ENCODE data around the gene ATG2B.

- TF ChIP-seq SPI1 (IDR thresholded peaks at IDR 0.05; ENCODE audit: low read depth, low read length) (no peak), POLR2AphosphoS5 (IDR thresholded peaks at IDR 0.05; ENCODE audit: low read depth, low read length) (no peak)
Observed at GRCh38 chr14:96363751-96364336, 703 bp upstream of the ATG2B start.

All from GM12891 (cell line).